ENCODE data around the gene KRT28. TPM values are rescaled to one million over a fixed set of nuclear protein-coding genes. Genes with fewer than 3 reads are reported as not detected.

Gene KRT28
- total RNA-seq, 1 donor from 2014 or later: not detected

DNA sequence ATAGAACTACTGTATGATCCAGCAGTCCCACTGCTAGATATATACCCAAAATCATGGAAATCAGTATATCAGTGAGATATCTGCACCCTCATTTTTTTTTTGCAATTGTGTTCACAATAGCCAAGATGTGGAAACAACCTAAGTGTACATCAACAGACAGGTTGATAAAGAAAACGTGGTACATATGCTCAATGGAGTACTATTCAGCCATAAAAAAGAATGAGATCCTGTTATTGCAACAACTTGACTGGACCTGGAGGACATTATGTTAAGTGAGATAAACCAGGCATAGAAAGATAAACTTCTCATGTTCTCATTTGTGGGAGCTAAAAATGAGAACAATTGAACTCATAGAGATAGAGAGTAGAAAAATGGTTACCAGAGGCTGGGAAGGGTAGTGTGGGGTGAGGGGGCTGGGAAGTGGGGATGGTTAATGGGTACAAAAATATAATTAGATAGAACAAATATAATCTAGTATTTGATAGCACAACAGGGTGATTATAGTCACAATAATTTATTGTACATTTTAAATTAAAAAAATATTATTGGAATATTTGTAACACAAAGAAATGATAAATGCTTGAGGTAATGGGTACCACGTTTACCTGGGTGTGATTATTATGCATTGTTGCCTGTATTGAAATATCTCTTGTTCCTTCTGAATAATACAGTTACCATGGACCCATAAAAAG lies 30.5 kb upstream of the KRT28 start:
- peaks cover 5% of the 10 kb centered on the region for H3K9me3 Mint-ChIP-seq

DNA sequence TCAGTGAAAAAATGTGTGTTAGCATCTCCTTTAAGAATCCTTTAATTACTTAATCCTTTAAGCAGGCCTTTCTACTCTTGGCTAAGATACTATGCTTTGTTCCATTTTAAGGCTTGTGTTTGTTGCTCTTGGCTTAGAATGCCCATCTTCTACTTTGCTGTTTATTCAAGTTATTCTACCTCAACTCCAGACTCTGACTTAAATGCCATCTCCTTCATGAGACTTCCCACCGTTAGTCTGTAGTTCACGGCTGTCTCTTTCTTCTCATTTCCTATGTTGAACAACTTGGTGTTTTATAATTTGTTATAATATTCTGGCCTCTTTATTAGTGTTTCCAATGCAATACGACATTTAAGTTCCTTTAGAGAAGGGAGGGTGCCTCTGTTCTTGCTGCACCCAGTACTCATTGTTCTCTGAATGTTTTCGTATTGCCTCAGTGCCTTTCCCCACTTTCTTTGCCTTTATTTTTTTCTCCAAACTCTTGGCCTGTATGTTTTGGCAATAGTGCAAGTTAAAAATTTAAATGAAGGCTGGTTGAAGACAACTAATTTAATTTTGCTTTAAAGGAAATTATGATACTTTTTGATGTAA lies 28.8 kb upstream of the KRT28 start:
- Mint-ChIP-seq H3K9me3 (peaks cover 5% of the 10 kb centered on the region), H3K36me3 (no peaks in the 10 kb centered on the region), H3K4me3 (no peak overlapping the region), H3K27ac (no peak overlapping the region), H3K4me1 (peaks cover 6% of the 10 kb centered on the region), H3K27me3 (ENCODE audit: low read depth) (peaks cover 16% of the 10 kb centered on the region)
- DNase-seq (ENCODE audit: low spot score in 2 of 2, unreplicated experiment in 2 of 2): no peak
- TF ChIP-seq, protein P1, sequence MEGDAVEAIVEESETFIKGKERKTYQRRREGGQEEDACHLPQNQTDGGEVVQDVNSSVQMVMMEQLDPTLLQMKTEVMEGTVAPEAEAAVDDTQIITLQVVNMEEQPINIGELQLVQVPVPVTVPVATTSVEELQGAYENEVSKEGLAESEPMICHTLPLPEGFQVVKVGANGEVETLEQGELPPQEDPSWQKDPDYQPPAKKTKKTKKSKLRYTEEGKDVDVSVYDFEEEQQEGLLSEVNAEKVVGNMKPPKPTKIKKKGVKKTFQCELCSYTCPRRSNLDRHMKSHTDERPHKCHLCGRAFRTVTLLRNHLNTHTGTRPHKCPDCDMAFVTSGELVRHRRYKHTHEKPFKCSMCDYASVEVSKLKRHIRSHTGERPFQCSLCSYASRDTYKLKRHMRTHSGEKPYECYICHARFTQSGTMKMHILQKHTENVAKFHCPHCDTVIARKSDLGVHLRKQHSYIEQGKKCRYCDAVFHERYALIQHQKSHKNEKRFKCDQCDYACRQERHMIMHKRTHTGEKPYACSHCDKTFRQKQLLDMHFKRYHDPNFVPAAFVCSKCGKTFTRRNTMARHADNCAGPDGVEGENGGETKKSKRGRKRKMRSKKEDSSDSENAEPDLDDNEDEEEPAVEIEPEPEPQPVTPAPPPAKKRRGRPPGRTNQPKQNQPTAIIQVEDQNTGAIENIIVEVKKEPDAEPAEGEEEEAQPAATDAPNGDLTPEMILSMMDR (IDR thresholded peaks at IDR 0.05; ENCODE audit: unreplicated experiment): no peak

More for the DNA sequence above, 30.5 kb upstream of the KRT28 start:
- H3K36me3 Mint-ChIP-seq: peaks cover 5% of the 10 kb centered on the region
- no peak for DNase-seq (ENCODE audit: low spot score in 2 of 2, unreplicated experiment in 2 of 2)
- H3K27me3 Mint-ChIP-seq (ENCODE audit: low read depth): peaks cover 16% of the 10 kb centered on the region
- no peaks in the 10 kb centered on the region for H3K4me1 Mint-ChIP-seq
- TF ChIP-seq, protein P1 (IDR thresholded peaks at IDR 0.05; ENCODE audit: unreplicated experiment): no peak
- no peak overlapping the region for H3K4me3 Mint-ChIP-seq
- H3K27ac Mint-ChIP-seq: no peak overlapping the region

DNA sequence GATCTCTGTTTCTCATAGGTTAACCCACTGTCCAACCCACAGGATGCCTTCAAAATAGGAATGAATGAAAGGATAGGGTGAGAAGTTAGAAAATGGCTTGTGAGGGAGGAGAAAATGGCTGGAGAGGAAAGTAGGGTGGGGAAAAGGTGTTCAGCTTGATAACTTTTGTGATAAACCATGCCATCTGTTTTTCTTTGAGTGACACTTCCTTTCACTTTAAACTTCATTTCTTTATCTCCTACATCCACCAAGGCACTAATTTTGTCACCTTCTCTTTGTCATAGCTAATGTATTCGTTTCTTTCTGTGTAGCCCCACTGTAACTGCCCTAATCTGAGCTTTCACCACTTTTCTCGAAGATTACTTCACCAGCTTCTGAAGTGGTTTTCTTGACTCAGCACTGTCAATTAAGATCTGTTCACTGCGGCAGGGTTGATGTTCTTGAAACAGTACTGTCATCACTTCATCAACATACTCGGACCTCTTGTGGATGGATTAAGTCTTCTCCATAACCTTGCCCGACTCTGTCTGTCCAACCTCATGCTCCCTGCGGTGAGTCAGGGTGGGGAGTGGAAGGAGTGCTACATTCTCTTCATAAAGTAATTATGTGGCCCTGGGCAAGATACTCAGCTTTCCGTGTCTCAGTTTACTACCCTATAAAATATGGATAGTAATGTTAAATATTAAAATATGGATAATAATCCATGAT lies 28.1 kb upstream of the KRT28 start:
- peaks cover 5% of the 10 kb centered on the region for H3K9me3 Mint-ChIP-seq
- TF ChIP-seq, protein P1 (IDR thresholded peaks at IDR 0.05; ENCODE audit: unreplicated experiment): no peak
- no peak overlapping the region for H3K27ac Mint-ChIP-seq
- no peak for DNase-seq (ENCODE audit: low spot score in 2 of 2, unreplicated experiment in 2 of 2)
- no peaks in the 10 kb centered on the region for H3K36me3 Mint-ChIP-seq
- peaks cover 6% of the 10 kb centered on the region for H3K4me1 Mint-ChIP-seq
- peaks cover 16% of the 10 kb centered on the region for H3K27me3 Mint-ChIP-seq (ENCODE audit: low read depth)
- no peak overlapping the region for H3K4me3 Mint-ChIP-seq

DNA sequence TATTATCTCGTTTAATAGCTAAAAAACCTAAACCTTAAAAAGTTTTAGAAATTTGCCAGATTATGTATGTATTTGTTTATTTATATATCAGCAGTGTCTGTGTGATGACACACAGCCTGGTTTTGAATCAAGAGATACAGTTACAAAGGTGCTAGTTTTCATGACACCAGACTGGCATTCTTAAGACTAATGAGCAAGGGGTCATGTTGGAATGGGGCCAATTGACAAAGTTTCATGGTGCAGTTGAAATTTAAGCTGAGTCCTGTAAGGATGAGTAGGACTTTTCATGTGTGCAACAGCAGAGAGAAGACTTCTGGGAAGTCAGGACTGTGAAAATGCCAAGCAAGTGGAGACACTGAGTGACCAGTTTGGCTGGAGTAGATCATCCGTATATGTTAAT lies 25.8 kb upstream of the KRT28 start:
- Mint-ChIP-seq H3K9me3 (peaks cover 5% of the 10 kb centered on the region), H3K27me3 (ENCODE audit: low read depth) (peaks cover 16% of the 10 kb centered on the region), H3K4me3 (no peak overlapping the region), H3K36me3 (no peaks in the 10 kb centered on the region), H3K27ac (no peak overlapping the region), H3K4me1 (peaks cover 6% of the 10 kb centered on the region)
- no peak for DNase-seq (ENCODE audit: low spot score in 2 of 2, unreplicated experiment in 2 of 2)
- TF ChIP-seq, protein P1 (IDR thresholded peaks at IDR 0.05; ENCODE audit: unreplicated experiment): no peak

DNA sequence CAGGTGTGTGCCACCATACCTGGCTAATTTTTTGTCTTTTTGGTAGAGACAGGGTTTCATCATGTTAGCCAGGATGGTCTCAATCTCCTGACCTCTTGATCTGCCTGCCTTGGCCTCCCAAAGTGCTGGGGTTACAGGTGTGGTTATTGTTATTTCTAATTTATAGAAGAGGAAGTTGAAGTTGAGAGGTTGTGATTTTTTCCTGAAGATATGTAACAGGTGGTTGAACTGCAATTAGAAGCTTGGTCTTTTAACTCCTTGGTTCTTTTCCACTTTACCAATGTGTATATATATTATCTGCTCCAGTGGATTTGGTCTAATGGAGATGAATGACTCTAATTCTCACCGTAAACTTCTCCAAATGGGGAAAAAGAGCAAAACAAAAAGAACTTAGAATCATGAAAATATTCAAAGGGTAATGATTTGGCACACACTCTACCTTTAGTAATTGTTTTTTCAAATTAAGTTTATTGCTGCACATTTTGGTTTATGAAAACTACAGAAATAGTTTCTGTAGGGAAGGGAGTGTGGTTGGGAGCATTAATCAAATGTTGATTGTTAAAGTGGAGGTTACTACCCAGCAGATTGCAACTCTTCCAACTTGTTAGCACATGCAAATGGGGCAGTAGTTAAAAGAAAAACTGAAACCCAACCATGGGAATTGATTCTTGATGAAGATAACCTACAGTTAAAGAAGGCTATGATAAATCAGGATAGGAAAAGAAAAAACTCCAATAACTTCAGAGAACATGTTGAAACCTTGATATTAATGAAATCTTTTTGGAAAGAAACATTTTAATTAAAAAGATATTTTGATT lies 24.5 kb upstream of the KRT28 start:
- peaks cover 16% of the 10 kb centered on the region for H3K27me3 Mint-ChIP-seq (ENCODE audit: low read depth)
- H3K36me3 Mint-ChIP-seq: no peaks in the 10 kb centered on the region
- H3K9me3 Mint-ChIP-seq: no peaks in the 10 kb centered on the region
- peaks cover 17% of the 10 kb centered on the region for H3K4me1 Mint-ChIP-seq
- H3K27ac Mint-ChIP-seq: no peak overlapping the region
- TF ChIP-seq, protein P1 (IDR thresholded peaks at IDR 0.05; ENCODE audit: unreplicated experiment): no peak
- no peak for DNase-seq (ENCODE audit: low spot score in 2 of 2, unreplicated experiment in 2 of 2)
- H3K4me3 Mint-ChIP-seq: no peak overlapping the region
